GM18951 (cell line): Measurements from ENCODE around the gene NEK2.
"Not testable (repeated sequence)": the region's sequence is repeated elsewhere in the genome, so short reads cannot be mapped to it uniquely, and the experiment has no call there.

Source experiments
- POLR2A ChIP-seq: IDR thresholded peaks from 4 replicates; pipeline ENCODE4 v1.6.1; 2011; ENCODE audit warnings: mild to moderate bottlenecking; ENCODE audit not compliant: insufficient read length, insufficient read depth; ENCODE audit errors: extremely low read depth
- in situ Hi-C: fragments of 300-500 bp; cut with MboI; formaldehyde crosslinking; loops from one replicate; pipeline ENCODE4 v1.12.0; 2022; ENCODE audit warnings: low sequenced_read_pairs, mixed read lengths, inconsistent platforms; ENCODE audit not compliant: unreplicated experiment

NEK2 gene

GRCh38 chr1:211675230-211676105, at the start of gene NEK2:
Gene NEK2 (minus strand): TSS chr1:211675621. CDS start chr1:211675479, 142 bp downstream.
- peak; percentile 74 for TF ChIP-seq POLR2A
- in situ Hi-C loops = no loop called here

GRCh38 chr1:211724687-211725196, 49.3 kb upstream of the NEK2 start:
- TF ChIP-seq POLR2A = no peak
- in situ Hi-C loops = no loop called here

GRCh38 chr1:211723273-211723672, 47.9 kb upstream of the NEK2 start:
- in situ Hi-C loops = no loop called here
- TF ChIP-seq POLR2A = no peak

- in situ Hi-C loops = no loop called here
- TF ChIP-seq POLR2A = no peak
Measured at GRCh38 chr1:211722277-211723175, 47.1 kb upstream of the NEK2 start.

GRCh38 chr1:211716555-211716954, 41.1 kb upstream of the NEK2 start:
- in situ Hi-C loops = not testable (repeated sequence)

- in situ Hi-C loops = no loop called here
- no peak for TF ChIP-seq POLR2A
Measured at GRCh38 chr1:211715971-211716370, 40.5 kb upstream of the NEK2 start.

GRCh38 chr1:211714154-211714553, 38.7 kb upstream of the NEK2 start:
- TF ChIP-seq POLR2A = no peak

GRCh38 chr1:211713231-211713630, 37.8 kb upstream of the NEK2 start:
- in situ Hi-C loops = no loop called here
- no peak for TF ChIP-seq POLR2A

More at GRCh38 chr1:211714154-211714553, 38.7 kb upstream of the NEK2 start:
- in situ Hi-C loops = no loop called here

GRCh38 chr1:211711315-211711705, 35.9 kb upstream of the NEK2 start:
- TF ChIP-seq POLR2A = no peak
- in situ Hi-C loops = no loop called here

- in situ Hi-C loops = no loop called here
Measured at GRCh38 chr1:211710566-211711314, 35.3 kb upstream of the NEK2 start.

GRCh38 chr1:211708926-211709325, 33.5 kb upstream of the NEK2 start:
- no peak for TF ChIP-seq POLR2A
- in situ Hi-C loops = no loop called here

More at GRCh38 chr1:211710566-211711314, 35.3 kb upstream of the NEK2 start:
- no peak for TF ChIP-seq POLR2A

- no peak for TF ChIP-seq POLR2A
- in situ Hi-C loops = no loop called here
Measured at GRCh38 chr1:211708006-211708405, 32.6 kb upstream of the NEK2 start.

- in situ Hi-C loops = no loop called here
- no peak for TF ChIP-seq POLR2A
Measured at GRCh38 chr1:211705467-211706091, 30.2 kb upstream of the NEK2 start.

- in situ Hi-C loops = no loop called here
- TF ChIP-seq POLR2A = no peak
Measured at GRCh38 chr1:211704543-211704942, 29.1 kb upstream of the NEK2 start.
